Stimulated activated effector memory CD8-positive, alpha-beta T cell treated with anti-CD3 and anti-CD28 coated beads, Interleukin-12 subunit alpha, Interleukin-12 subunit beta, amount 100 ng/mL, for 72 hours (primary cell): ENCODE data around the gene MINAR2.

ENCODE experiments used
- ATAC-seq: fragments of 150-1000 bp; cut with Tn5 transposase; 2 replicates; pipeline ENCODE4 v1.10.0; 2021
- DNase-seq, 2 donors: peaks; one replicate each; pipeline ENCODE4 v3.0.0; 2021 to 2022; ENCODE audit warnings: low spot score in 2 of 2
- H3K27ac Mint-ChIP-seq: one replicate; pipeline ENCODE4 v1.8.0; 2022; ENCODE audit warnings: mild to moderate bottlenecking, mixed read lengths
- H3K36me3 Mint-ChIP-seq: one replicate; pipeline ENCODE4 v1.8.0; 2022; ENCODE audit warnings: mild to moderate bottlenecking, mixed read lengths
- H3K4me1 Mint-ChIP-seq: one replicate; pipeline ENCODE4 v1.8.0; 2022; ENCODE audit warnings: mixed read lengths
- H3K4me3 Mint-ChIP-seq: one replicate; pipeline ENCODE4 v1.8.0; 2022; ENCODE audit warnings: mild to moderate bottlenecking, mixed read lengths
- H3K9me3 Mint-ChIP-seq: one replicate; pipeline ENCODE4 v1.8.0; 2022; ENCODE audit warnings: mixed read lengths

MINAR2 gene

GRCh38 chr5:129763651-129764050, 15.8 kb downstream of the MINAR2 start:
- DNase-seq, result no peak
- H3K27ac Mint-ChIP-seq, result no peak overlapping the region
- no peak overlapping the region for H3K4me3 Mint-ChIP-seq
- ATAC-seq, result no peak
- H3K4me1 Mint-ChIP-seq, result no peaks in the 10 kb centered on the region
- H3K36me3 Mint-ChIP-seq, result no peaks in the 10 kb centered on the region
- no peaks in the 10 kb centered on the region for H3K9me3 Mint-ChIP-seq

DNA sequence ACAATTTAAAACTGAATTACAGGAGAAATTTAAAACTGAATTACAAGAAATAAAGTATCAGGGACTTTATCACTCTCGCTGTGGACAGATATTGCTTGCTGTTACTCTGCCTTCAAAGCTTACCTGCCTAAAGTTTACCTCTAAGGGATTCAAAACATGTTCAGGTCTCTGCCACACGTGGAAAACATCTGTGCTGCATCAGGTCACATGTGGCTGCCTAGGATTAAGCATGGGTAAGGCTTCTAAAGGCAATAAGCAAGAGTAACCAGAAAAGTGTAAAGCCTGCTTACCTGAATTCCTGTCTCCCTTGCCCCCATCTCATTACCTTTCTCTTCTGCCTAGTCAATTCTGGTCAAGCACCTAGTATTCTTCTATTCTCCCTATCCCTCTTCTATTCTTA, 18.9 kb downstream of the MINAR2 start:
- H3K36me3 Mint-ChIP-seq, result no peaks in the 10 kb centered on the region
- no peak overlapping the region for H3K27ac Mint-ChIP-seq
- no peaks in the 10 kb centered on the region for H3K9me3 Mint-ChIP-seq
- no peaks in the 10 kb centered on the region for H3K4me1 Mint-ChIP-seq
- DNase-seq (no peak), ATAC-seq (no peak)
- no peak overlapping the region for H3K4me3 Mint-ChIP-seq

GRCh38 chr5:129767927-129768380, 20.1 kb downstream of the MINAR2 start:
- ATAC-seq, result peak; percentile 93
- no peaks in the 10 kb centered on the region for H3K4me1 Mint-ChIP-seq
- peak; percentile 35 to 73 for DNase-seq
- H3K9me3 Mint-ChIP-seq, result no peaks in the 10 kb centered on the region
- H3K27ac Mint-ChIP-seq, result no peak overlapping the region
- H3K4me3 Mint-ChIP-seq, result no peak overlapping the region
- H3K36me3 Mint-ChIP-seq, result no peaks in the 10 kb centered on the region

DNA sequence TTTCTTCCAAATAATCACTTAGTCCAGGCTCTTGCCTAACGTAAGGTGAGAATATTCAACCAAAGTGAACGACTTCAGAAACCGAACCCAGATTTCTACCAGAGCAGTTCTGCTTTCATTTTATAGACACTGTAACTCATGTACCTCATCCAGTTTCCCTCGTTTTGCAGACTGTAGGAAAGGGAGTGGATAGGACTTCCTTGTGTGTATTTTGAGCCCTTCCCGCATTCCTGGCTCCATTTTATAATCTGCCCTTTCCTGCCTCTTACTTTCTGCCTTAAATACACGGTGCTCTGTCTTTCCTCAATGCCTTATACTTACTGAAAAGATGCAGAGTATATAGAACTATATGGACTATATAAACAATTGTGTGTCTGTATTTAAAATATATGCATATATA, 20.8 kb downstream of the MINAR2 start:
- ATAC-seq, result no peak
- Mint-ChIP-seq H3K9me3 (no peaks in the 10 kb centered on the region), H3K36me3 (no peaks in the 10 kb centered on the region), H3K4me1 (no peaks in the 10 kb centered on the region), H3K27ac (no peak overlapping the region), H3K4me3 (no peak overlapping the region)
- no peak for DNase-seq

DNA sequence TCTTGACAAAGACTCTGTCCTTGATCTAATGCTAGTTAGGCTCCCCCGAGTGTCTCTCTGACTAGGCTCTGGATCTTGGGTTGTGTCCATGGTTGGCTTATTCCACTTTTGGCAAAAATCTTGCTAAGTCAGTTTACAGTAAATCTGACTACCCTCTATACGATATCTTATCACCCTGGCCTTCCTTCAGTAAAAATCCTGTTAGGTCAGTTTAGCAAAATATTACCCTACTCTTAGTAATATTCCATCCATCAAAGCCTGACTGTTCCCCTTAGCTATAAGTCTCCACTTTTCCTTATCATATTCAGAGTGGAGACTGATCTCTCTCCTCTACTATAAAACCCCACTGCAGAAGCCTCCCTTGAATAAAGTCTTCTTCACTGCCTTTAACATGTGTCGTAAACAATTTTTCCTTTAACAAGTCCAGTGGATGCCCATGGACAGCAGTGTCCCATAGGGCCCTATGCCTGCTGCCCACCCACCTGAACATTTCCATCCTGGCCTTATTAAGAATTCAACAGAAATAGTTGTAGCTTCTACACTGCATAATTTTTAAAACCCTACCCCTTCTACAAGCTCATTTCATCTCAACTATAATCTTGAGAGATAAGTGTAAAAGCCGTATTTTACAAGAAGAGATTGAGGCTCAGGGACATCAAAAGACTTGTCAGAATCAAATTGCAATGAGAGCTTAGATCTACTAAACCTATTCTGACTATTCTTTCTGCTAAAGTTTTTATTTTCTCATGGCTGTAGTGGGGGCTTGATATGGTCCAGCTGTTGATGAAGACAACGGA, 22.3 kb downstream of the MINAR2 start:
- no peaks in the 10 kb centered on the region for H3K4me1 Mint-ChIP-seq
- DNase-seq (no peak), ATAC-seq (no peak)
- no peaks in the 10 kb centered on the region for H3K9me3 Mint-ChIP-seq
- H3K27ac Mint-ChIP-seq, result no peak overlapping the region
- no peaks in the 10 kb centered on the region for H3K36me3 Mint-ChIP-seq
- no peak overlapping the region for H3K4me3 Mint-ChIP-seq

GRCh38 chr5:129771058-129771838, 23.4 kb downstream of the MINAR2 start:
- H3K9me3 Mint-ChIP-seq, result no peaks in the 10 kb centered on the region
- peak; percentile 46 for ATAC-seq
- H3K4me1 Mint-ChIP-seq, result no peaks in the 10 kb centered on the region
- no peak overlapping the region for H3K4me3 Mint-ChIP-seq
- no peak overlapping the region for H3K27ac Mint-ChIP-seq
- DNase-seq, result peak; percentile 8 to 57
- H3K36me3 Mint-ChIP-seq, result no peaks in the 10 kb centered on the region

GRCh38 chr5:129773376-129773775, 25.5 kb downstream of the MINAR2 start:
- Mint-ChIP-seq H3K36me3 (no peaks in the 10 kb centered on the region), H3K4me3 (no peak overlapping the region), H3K27ac (no peak overlapping the region), H3K4me1 (no peaks in the 10 kb centered on the region), H3K9me3 (no peaks in the 10 kb centered on the region)
- DNase-seq (no peak), ATAC-seq (no peak)

DNA sequence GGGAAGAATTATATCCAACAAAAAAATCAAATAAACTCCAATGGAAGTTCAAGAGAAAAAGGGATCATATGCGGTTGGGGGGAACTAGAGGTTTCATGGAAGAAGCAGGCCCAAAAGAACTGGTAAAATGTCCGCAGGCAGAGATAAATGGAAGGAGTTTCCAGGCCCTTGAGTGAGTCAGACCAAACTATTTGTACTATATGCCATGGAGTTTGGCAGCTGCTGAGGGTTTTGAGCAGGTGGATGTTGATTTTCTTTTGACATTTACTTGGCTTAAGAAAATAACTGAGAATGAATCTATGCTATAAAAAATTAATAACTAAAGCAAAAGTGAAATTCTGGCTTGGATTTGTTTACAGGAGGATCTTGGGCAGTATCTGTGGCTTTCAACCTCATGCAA, 33.7 kb downstream of the MINAR2 start:
- no peaks in the 10 kb centered on the region for H3K9me3 Mint-ChIP-seq
- H3K36me3 Mint-ChIP-seq, result no peaks in the 10 kb centered on the region
- no peak overlapping the region for H3K4me3 Mint-ChIP-seq
- no peaks in the 10 kb centered on the region for H3K4me1 Mint-ChIP-seq
- no peak overlapping the region for H3K27ac Mint-ChIP-seq
- ATAC-seq (no peak), DNase-seq (no peak)

DNA sequence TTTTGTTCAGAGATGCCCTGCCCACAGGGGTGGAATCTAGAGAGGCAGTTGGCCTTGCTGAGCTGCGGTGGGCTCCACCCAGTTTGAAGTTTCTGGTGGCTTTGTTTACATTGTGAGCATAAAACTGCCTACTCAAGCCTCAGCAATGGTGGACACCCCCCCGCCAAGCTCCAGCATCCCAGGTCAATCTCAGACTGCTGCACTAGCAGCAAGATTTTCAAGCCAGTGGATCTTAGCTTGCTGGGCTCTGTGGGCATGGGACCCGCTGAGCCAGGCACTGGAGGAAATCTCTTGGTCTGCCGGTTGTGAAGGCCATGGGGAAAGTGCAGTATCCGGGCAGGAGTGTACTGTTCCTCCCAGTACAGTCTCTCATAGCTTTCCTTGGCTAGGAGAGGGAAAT, 55.5 kb downstream of the MINAR2 start:
- H3K4me1 Mint-ChIP-seq, result no peaks in the 10 kb centered on the region
- ATAC-seq (no peak), DNase-seq (no peak)
- H3K27ac Mint-ChIP-seq, result no peak overlapping the region
- H3K36me3 Mint-ChIP-seq, result no peaks in the 10 kb centered on the region
- peaks cover 16% of the 10 kb centered on the region for H3K9me3 Mint-ChIP-seq
- no peak overlapping the region for H3K4me3 Mint-ChIP-seq

DNA sequence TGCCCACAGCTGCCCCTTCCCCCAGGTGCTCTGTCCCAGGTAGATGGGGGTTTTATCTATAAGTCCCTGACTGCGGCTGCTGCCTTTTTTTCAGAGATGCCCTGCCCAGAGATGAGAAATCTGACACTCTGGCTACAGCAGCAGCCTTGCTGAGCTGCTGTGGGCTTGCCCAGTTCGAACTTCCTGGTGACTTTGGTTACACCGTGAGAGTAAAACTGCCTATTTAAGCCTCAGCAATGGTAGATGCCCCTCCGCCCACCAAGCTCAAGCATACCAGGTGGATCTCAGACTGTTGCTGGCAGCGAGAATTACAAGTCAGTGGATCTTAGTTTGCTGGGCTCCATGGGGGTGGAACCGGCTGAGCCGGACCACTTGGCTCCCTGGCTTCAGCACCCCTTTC, 56.8 kb downstream of the MINAR2 start:
- peaks cover 11% of the 10 kb centered on the region for H3K9me3 Mint-ChIP-seq
- H3K4me1 Mint-ChIP-seq, result no peaks in the 10 kb centered on the region
- H3K4me3 Mint-ChIP-seq, result no peak overlapping the region
- no peaks in the 10 kb centered on the region for H3K36me3 Mint-ChIP-seq
- ATAC-seq (no peak), DNase-seq (no peak)
- no peak overlapping the region for H3K27ac Mint-ChIP-seq

GRCh38 chr5:129807162-129807814, 59.4 kb downstream of the MINAR2 start:
- Mint-ChIP-seq H3K4me3 (no peak overlapping the region), H3K9me3 (peaks cover 2% of the 10 kb centered on the region)
- no peak for ATAC-seq

More at GRCh38 chr5:129807162-129807814, 59.4 kb downstream of the MINAR2 start:
- Mint-ChIP-seq H3K27ac (no peak overlapping the region), H3K4me1 (no peaks in the 10 kb centered on the region), H3K36me3 (no peaks in the 10 kb centered on the region)
- no peak for DNase-seq
